ENCODE data around the gene ADGB.

DNA sequence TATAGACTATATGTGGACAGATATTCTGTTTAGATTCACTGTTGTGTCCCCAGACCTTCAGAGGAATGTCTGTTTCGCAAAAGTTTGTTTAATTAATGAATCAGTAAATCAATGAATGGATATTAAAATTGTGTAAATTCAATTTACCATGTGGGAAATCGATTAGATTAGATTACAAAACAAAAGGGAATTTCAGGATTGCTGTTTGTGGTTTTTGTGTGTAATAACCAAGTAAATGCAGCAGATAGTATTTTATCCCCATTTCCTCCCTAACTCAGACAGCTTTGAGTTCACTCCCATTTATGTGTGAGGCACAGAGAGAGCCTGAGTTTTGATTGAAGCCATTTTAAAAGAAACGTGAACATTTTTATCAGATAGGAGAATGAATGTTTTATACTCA lies 214.8 kb downstream of the ADGB start:
- TF ChIP-seq POLR2A (IDR thresholded peaks at IDR 0.05) = no peak
- TF ChIP-seq, protein P1, sequence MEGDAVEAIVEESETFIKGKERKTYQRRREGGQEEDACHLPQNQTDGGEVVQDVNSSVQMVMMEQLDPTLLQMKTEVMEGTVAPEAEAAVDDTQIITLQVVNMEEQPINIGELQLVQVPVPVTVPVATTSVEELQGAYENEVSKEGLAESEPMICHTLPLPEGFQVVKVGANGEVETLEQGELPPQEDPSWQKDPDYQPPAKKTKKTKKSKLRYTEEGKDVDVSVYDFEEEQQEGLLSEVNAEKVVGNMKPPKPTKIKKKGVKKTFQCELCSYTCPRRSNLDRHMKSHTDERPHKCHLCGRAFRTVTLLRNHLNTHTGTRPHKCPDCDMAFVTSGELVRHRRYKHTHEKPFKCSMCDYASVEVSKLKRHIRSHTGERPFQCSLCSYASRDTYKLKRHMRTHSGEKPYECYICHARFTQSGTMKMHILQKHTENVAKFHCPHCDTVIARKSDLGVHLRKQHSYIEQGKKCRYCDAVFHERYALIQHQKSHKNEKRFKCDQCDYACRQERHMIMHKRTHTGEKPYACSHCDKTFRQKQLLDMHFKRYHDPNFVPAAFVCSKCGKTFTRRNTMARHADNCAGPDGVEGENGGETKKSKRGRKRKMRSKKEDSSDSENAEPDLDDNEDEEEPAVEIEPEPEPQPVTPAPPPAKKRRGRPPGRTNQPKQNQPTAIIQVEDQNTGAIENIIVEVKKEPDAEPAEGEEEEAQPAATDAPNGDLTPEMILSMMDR (IDR thresholded peaks at IDR 0.05) = no peak

Measured in esophagus squamous epithelium (tissue), 4 donors.